Measurements from ENCODE around the gene KCNJ5.

KCNJ5 gene

GRCh38 chr11:128929991-128930390 lies 38.8 kb downstream of the KCNJ5 start:
- no peak for DNase-seq (ENCODE audit: low read depth in 2 of 2, low spot score in 1 of 2)

GRCh38 chr11:128931066-128931465 lies 39.9 kb downstream of the KCNJ5 start:
- no peak for DNase-seq (ENCODE audit: low read depth in 2 of 2, low spot score in 1 of 2)

- DNase-seq (ENCODE audit: low read depth in 2 of 2, low spot score in 1 of 2): no peak
Observed at GRCh38 chr11:128931668-128932067, 40.5 kb downstream of the KCNJ5 start.

DNA sequence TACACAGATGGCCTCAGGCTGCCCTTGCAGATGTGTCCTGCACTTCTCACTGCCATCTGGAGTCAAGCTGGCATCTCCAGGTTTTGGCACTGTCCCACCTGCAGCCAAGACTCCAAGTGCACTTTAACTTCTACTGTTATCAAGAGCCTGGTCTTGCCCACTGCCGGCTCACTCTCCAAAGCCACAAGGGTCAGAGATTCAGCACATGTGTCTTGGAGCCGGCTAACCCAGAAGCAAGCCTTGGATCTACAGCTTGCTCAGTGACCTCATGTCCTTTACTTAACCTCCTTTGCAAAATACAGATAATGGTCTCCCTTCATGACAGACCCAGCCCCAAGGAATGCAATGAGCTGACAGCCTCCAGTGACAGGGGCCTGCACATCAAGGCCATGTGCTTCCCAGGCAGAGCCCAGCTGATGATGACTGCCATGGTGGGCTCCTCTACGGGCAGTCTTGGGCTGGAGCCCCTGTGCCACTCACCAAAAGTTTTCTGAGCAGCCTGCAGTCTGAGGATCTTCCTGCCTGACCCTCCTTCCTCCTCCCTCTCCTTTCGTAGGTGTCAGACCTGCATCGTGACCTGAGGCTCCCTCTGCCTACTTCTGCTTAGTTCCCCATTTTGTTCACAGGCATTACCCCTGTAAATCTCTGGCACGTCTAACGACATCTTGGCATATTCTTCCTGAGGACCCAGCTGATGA lies 42.5 kb downstream of the KCNJ5 start:
- no peak for DNase-seq (ENCODE audit: low read depth in 2 of 2, low spot score in 1 of 2)

- DNase-seq (ENCODE audit: low read depth in 2 of 2, low spot score in 1 of 2): no peak
Observed at GRCh38 chr11:128934351-128934750, 43.2 kb downstream of the KCNJ5 start.

GRCh38 chr11:128934926-128935325 lies 43.8 kb downstream of the KCNJ5 start:
- DNase-seq (ENCODE audit: low read depth in 2 of 2, low spot score in 1 of 2): no peak

- DNase-seq (ENCODE audit: low read depth in 2 of 2, low spot score in 1 of 2): no peak
Observed at GRCh38 chr11:128936606-128937251, 45.6 kb downstream of the KCNJ5 start.

DNA sequence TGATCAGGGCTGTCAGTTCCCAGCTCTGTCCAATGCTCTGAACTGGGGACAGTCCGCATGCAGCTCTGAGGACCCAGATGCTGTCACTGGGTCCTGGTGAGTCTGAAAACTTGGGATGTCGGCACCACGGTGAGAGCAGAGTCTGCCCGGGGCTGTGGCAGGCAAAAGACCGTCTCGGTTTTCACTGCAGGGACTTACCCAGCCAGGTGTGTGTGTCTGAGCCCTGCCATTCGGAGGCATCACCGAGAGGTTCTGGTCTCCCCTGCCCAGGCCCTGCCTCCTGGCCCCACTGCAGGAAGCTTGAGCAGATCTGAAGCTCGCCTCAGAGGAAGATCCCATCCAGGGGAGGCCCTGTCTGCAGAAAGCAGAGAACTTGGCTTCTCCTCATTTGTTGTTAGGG lies 46.3 kb downstream of the KCNJ5 start:
- DNase-seq (ENCODE audit: low read depth in 2 of 2, low spot score in 1 of 2): no peak

DNA sequence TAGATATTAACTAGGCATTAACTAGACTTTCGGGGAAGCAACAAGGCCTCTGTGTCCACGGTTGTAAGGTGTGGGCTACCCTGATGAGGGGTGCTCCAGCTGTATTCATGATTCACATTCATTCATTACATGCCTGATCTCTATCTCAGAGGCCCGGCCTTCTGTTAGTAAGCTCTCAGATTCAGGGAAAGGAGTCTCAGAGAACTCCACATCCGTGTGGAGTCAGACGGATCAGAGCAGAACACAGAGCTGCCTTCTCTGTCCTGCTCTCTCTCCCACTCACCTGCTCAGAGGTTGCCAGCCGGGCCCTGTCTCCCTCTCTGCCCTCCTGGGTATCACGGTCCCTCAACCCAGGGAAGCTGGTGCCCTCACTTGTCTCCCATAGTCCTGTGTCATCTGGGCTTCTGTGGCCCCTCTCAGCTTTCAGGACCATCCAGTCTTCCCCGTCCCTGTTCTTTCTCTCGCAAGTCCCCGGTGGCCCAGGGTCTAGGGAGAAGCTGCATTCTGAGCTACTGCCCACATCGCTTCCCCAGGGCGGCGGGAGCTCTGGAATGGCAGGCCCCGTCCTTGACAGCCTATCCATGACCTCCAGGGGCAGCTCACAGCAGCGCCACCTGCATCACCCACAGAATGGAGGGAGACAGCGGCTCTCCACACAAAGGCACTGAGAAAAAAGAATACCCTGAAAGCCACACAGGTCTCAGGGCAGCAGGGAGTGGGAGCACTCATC lies 47.2 kb downstream of the KCNJ5 start:
- no peak for DNase-seq (ENCODE audit: low read depth in 2 of 2, low spot score in 1 of 2)

- DNase-seq (ENCODE audit: low read depth in 2 of 2, low spot score in 1 of 2): no peak
Observed at GRCh38 chr11:128939591-128939990, 48.4 kb downstream of the KCNJ5 start.

GRCh38 chr11:128940156-128940555 lies 49.0 kb downstream of the KCNJ5 start:
- DNase-seq (ENCODE audit: low read depth in 2 of 2, low spot score in 1 of 2): no peak

GRCh38 chr11:128940603-128941002 lies 49.4 kb downstream of the KCNJ5 start:
- DNase-seq (ENCODE audit: low read depth in 2 of 2, low spot score in 1 of 2): no peak

GRCh38 chr11:128941110-128941509 lies 50.0 kb downstream of the KCNJ5 start:
- DNase-seq (ENCODE audit: low read depth in 2 of 2, low spot score in 1 of 2): no peak

DNA sequence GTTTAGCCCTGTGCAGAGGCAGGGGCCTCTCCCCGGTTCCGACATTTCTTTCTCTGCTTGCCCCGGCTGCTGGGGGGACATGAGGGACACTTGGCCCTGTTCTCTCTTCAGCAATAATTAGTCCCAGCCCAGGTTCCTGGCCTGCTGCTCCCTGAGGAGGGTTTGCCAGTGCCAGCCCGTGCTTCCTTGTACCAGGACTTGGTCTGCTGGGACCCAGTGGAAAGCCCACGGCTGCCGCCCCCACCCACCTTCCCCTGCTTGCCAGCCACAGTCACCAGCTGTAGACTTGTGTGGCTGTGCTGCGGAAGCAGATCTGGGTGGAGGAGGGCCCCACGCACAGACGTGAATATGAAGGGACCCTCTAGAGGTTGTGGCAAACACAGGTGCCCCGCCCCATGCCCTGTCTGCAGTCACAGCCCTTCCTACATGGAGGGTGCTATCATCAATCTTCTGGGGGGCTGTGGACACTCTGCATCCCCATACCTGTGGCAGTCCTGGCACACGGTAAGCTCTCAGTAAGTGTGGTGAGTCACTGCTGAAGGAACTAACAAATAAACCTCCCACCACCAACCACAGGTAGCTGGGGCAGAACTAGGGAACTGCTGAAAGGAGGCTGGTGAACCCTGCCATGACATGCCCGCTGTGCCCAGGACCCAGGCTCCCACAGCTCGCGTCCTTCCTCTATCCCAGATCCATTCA lies 50.6 kb downstream of the KCNJ5 start:
- no peak for DNase-seq (ENCODE audit: low read depth in 2 of 2, low spot score in 1 of 2)

DNA sequence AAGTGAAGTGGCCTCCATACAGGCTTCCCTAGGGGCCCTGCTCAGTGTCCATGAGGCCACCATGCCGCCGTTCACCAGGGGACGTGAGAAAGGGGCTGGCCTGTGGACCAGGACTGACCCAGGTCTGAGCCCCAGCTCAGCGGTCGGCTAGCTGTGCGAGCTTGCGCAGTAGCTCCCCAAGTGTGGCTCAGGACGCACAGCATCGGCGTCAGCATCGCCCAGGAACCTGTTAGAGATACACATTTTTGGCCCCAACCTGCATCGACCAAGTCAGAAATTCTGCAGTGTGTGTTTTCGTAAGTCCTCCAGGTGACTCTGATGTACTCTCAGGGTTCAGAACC lies 51.1 kb downstream of the KCNJ5 start:
- no peak for DNase-seq (ENCODE audit: low read depth in 2 of 2, low spot score in 1 of 2)

- no peak for DNase-seq (ENCODE audit: low read depth in 2 of 2, low spot score in 1 of 2)
Observed at GRCh38 chr11:128942817-128943427, 51.8 kb downstream of the KCNJ5 start, which contains the start of gene TP53AIP1. TSS of gene TP53AIP1 (minus strand) at chr11:128942871. CDS start at chr11:128937818, 5,053 bp downstream.

DNA sequence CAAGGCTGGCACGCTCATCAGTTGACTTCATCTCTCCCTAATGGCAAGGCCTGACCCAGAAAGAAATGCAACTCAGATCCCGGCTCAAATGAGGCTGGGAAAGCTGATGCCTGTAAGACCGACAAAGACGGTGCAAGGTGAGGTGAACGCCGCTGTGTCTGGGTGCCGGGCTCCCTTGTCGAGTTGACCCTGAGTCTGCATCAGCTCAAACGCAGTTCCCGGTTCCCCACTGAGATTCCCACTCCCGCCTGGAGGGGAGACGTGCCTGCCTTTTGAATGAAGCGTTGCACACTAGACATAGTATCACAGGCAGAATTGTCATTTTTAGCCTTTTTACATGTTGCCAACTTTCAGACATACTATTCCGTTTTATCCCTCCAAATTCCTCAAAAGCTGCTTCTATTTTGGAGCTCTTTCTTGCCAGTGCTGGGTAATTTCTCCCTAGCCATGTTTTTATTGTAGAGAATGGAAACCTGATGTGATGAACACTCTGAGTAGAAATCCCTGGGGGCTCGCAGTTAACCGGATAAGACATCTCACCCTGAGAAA lies 52.3 kb downstream of the KCNJ5 start:
- DNase-seq (ENCODE audit: low read depth in 2 of 2, low spot score in 1 of 2): no peak

DNA sequence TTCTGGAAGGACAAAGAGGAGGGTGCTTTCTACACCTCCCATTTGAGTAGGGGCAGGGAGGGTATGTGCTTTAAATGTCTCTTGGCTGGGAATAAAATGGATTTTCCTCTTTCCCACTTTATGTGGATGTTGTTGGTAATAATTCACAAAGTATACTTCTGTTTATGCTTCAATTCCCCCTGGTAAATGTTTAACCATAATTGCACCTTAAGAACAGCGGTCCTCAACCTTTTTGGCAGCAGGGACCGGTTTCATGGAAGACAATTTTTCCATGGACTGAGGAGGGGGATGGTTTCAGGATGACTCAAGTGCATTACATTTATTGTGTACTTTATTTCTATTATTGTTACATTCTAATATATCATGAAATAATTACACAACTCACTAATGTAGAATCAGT lies 55.5 kb downstream of the KCNJ5 start:
- DNase-seq (ENCODE audit: low read depth in 2 of 2, low spot score in 1 of 2): no peak

DNA sequence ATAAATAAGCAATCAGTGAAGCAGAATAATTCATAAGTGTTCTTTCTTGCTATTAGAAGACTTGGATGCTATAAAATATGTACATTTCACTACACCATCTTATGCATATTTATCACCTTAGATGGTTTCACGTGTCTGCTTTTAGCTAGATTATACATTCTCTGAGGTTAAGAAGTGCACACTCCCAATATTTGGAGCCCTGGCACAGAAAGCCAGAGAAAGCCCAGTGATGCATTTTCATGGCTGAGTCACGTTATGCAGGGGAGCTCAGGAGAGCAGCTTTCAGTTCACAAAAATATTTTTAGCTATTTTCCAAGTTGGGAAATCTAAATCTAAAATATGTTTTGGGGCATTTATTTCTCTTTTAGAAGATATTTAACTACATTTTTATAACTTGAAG lies 56.6 kb downstream of the KCNJ5 start:
- no peak for DNase-seq (ENCODE audit: low read depth in 2 of 2, low spot score in 1 of 2)

GRCh38 chr11:128948583-128948982 lies 57.4 kb downstream of the KCNJ5 start:
- DNase-seq (ENCODE audit: low read depth in 2 of 2, low spot score in 1 of 2): no peak
